Liver (tissue), 9 donors: ENCODE results near the gene MYO15A. TPM values are rescaled to one million over a fixed set of nuclear protein-coding genes. Genes with fewer than 3 reads are reported as not detected.
A peak's percentile ranks its signal among the peaks of the same experiment; 100 is the strongest.

ENCODE experiments used
- DNase-seq: peaks from one replicate; pipeline ENCODE4 v3.0.0-alpha.2; 2017; ENCODE audit warnings: low spot score
- H3K27ac ChIP-seq, 2 donors: one replicate each; pipeline ENCODE4 v1.7.0; 2013; ENCODE audit warnings: inconsistent platforms in 2 of 2, low read length in 2 of 2, control low read depth in 1 of 2, low read depth in 1 of 2, mild to moderate bottlenecking in 1 of 2
- H3K27me3 ChIP-seq, 4 donors: one replicate each; pipeline versions ENCODE4 v1.6.1 to v1.7.0; 2013; ENCODE audit warnings: low read length in 3 of 4, inconsistent platforms in 1 of 4, mild to moderate bottlenecking in 1 of 4, moderate library complexity in 1 of 4; ENCODE audit not compliant: control insufficient read depth in 4 of 4, insufficient read depth in 4 of 4
- H3K36me3 ChIP-seq, 4 donors: one replicate each; pipeline versions ENCODE4 v1.6.1 to v1.7.0; 2013; ENCODE audit warnings: low read length in 3 of 4, mild to moderate bottlenecking in 3 of 4, low read depth in 1 of 4, moderate library complexity in 1 of 4; ENCODE audit not compliant: control insufficient read depth in 4 of 4, insufficient read depth in 3 of 4
- H3K4me1 ChIP-seq, 4 donors: one replicate each; pipeline versions ENCODE4 v1.6.1 to v1.7.0; 2013; ENCODE audit warnings: low read length in 3 of 4, mild to moderate bottlenecking in 3 of 4, moderate library complexity in 1 of 4; ENCODE audit not compliant: control insufficient read depth in 4 of 4, insufficient read depth in 4 of 4
- H3K4me3 ChIP-seq, 3 donors: one replicate each; pipeline versions ENCODE4 v1.6.1 to v1.7.0; 2013; ENCODE audit warnings: low read length in 3 of 3, control low read depth in 1 of 3, low read depth in 1 of 3, mild to moderate bottlenecking in 1 of 3
- H3K9ac ChIP-seq, 2 donors: one replicate each; pipeline ENCODE4 v1.7.0; 2013; ENCODE audit warnings: low read length in 2 of 2, mild to moderate bottlenecking in 2 of 2, moderate library complexity in 2 of 2, control low read depth in 1 of 2, low read depth in 1 of 2
- H3K9me3 ChIP-seq, 4 donors: one replicate each; pipeline versions ENCODE4 v1.6.1 to v1.7.0; 2013; ENCODE audit warnings: low read length in 3 of 4; ENCODE audit not compliant: control insufficient read depth in 4 of 4
- ATF3 ChIP-seq: IDR thresholded peaks from 2 replicates; pipeline ENCODE4 v1.6.1; 2016; ENCODE audit warnings: antibody characterized with exemption
- CTCF ChIP-seq: fragments of 150-350 bp; IDR thresholded peaks from 2 replicates; pipeline ENCODE4 v1.5.1; 2017; ENCODE audit warnings: improper control_type of control experiment, low read depth, low read length; ENCODE audit not compliant: missing input control
- EGR1 ChIP-seq, 2 donors: IDR thresholded peaks; 2 replicates each; pipeline ENCODE4 v1.6.1; 2016 to 2018; ENCODE audit warnings: antibody characterized with exemption in 2 of 2, low read depth in 2 of 2
- FOXA1 ChIP-seq: IDR thresholded peaks from 2 replicates; pipeline ENCODE4 v1.6.1; 2016; ENCODE audit warnings: antibody characterized with exemption
- FOXA2 ChIP-seq: IDR thresholded peaks from 2 replicates; pipeline ENCODE4 v1.6.1; 2016; ENCODE audit warnings: antibody characterized with exemption
- GABPA ChIP-seq, 2 donors: IDR thresholded peaks in 1 of 2; conservative IDR thresholded peaks in 1 of 2; 2 replicates each; pipeline ENCODE4 v1.6.1; 2016; ENCODE audit warnings: antibody characterized with exemption in 2 of 2, mild to moderate bottlenecking in 1 of 2, moderate library complexity in 1 of 2
- HNF4A ChIP-seq, 2 donors: conservative IDR thresholded peaks; 2 replicates each; pipeline ENCODE4 v1.6.1; 2016; ENCODE audit warnings: antibody characterized with exemption in 2 of 2, mild to moderate bottlenecking in 2 of 2
- HNF4G ChIP-seq: IDR thresholded peaks from 2 replicates; pipeline ENCODE4 v1.6.1; 2016; ENCODE audit warnings: antibody characterized with exemption
- JUND ChIP-seq, 2 donors: IDR thresholded peaks; 2 replicates each; pipeline ENCODE4 v1.6.1; 2016; ENCODE audit warnings: antibody characterized with exemption in 2 of 2
- MAX ChIP-seq: IDR thresholded peaks from 2 replicates; pipeline ENCODE4 v1.6.1; 2016; ENCODE audit warnings: antibody characterized with exemption
- NR2F2 ChIP-seq: IDR thresholded peaks from 2 replicates; pipeline ENCODE4 v1.6.1; 2016; ENCODE audit warnings: antibody characterized with exemption
- RAD21 ChIP-seq, 2 donors: IDR thresholded peaks; 2 replicates each; pipeline ENCODE4 v1.6.1; 2016; ENCODE audit warnings: antibody characterized with exemption in 2 of 2, mild to moderate bottlenecking in 2 of 2
- RXRA ChIP-seq, 2 donors: IDR thresholded peaks; 2 replicates each; pipeline ENCODE4 v1.6.1; 2017 to 2018; ENCODE audit warnings: antibody characterized with exemption in 2 of 2, mild to moderate bottlenecking in 1 of 2
- SP1 ChIP-seq: IDR thresholded peaks from 2 replicates; pipeline ENCODE4 v1.6.1; 2018; ENCODE audit warnings: antibody characterized with exemption, mild to moderate bottlenecking
- TAF1 ChIP-seq: conservative IDR thresholded peaks from 2 replicates; pipeline ENCODE4 v1.6.1; 2016; ENCODE audit warnings: antibody characterized with exemption, mild to moderate bottlenecking
- YY1 ChIP-seq: IDR thresholded peaks from 2 replicates; pipeline ENCODE4 v1.6.1; 2016; ENCODE audit warnings: antibody characterized with exemption, mild to moderate bottlenecking
- ZBTB33 ChIP-seq: IDR thresholded peaks from 2 replicates; pipeline ENCODE4 v1.6.1; 2016; ENCODE audit warnings: antibody characterized with exemption
- WGBS: extraction: QIAGEN DNeasy Blood & Tissue Kit; methylation state at CpG from one replicate; pipeline ENCODE4 v1.1.7; 2013; 5-methylcytosine and 5-hydroxymethylcytosine counted together
- polyA plus RNA-seq, 2 donors: library from polyadenylated mRNA; stranded (reverse) in 1 of 2; unstranded in 1 of 2; fragments of 200-250 nt in 1 of 2; fragments of >200 nt in 1 of 2; fragmentation: Nextera tagmentation in 1 of 2; extraction: Ambion mirVana in 1 of 2; gene quantifications; one replicate each; pipeline versions ENCODE4 v1.2.1 to v1.2.3, GENCODE V29; 2013 to 2015
- total RNA-seq, 2 donors: library from RNA; depleted of rRNA; stranded (reverse); fragments of >200 nt; gene quantifications; one replicate each; pipeline ENCODE4 v1.2.3, GENCODE V29; 2014
- TF ChIP-seq, protein P1 (sequence below): IDR thresholded peaks from 2 replicates; pipeline ENCODE4 v1.6.1; 2016; ENCODE audit warnings: antibody characterized with exemption, mild to moderate bottlenecking
- donor health status: healthy.
- donor health status: healthy.
- donor health status: healthy.
- donor health status: healthy.
- donor health status: healthy.

Gene MYO15A
- total and polyA plus RNA-seq, 4 donors: 0.15 to 2.9 (median 0.97) TPM

DNA sequence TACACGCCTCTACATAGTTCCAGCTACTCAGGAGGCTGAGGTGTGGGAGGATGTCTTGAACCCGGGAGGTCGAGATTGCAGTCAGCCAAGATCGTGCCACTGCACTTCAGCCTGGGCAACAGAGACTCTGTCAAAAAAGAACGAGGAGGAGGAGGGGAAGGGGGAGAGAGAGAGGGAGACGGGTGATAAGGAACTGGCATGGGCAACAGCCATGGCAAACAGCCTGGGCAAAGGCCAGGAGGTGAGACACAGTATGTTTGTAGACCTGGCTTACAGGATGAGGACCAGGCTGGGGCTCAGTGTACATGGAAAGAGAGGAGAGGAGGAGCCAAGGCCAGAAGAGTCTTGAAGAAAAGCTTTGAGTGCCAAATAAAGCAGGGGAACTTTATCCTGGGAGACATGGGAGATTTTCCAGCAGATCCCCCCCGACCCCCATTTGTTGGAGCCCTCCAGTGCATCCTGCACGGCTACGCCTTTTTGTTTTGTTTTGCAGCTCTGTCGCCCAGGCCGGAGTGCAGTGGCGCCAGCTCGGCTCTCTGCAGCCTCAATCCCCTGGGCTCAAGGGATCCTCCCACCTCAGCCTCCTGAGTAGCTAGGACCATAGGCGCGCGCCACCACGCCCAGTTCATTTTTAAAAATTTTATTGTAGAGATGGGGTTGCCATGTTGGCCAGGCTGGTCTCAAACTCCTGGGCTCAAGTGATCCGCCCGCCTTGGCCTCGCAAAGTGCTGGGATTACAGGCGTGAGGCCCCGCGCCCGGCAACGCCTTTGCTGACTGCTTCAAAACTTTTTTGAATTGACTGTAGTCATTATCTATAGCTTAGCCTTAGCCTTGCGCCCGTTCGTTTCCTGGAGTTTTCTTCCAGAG, 73.8 kb downstream of the MYO15A start:
- no peaks in the 10 kb centered on the region for H3K36me3 ChIP-seq
- H3K9me3 ChIP-seq: no peaks in the 10 kb centered on the region
- no peak for DNase-seq
- no peak for TF ChIP-seq CTCF
- TF ChIP-seq, protein P1, sequence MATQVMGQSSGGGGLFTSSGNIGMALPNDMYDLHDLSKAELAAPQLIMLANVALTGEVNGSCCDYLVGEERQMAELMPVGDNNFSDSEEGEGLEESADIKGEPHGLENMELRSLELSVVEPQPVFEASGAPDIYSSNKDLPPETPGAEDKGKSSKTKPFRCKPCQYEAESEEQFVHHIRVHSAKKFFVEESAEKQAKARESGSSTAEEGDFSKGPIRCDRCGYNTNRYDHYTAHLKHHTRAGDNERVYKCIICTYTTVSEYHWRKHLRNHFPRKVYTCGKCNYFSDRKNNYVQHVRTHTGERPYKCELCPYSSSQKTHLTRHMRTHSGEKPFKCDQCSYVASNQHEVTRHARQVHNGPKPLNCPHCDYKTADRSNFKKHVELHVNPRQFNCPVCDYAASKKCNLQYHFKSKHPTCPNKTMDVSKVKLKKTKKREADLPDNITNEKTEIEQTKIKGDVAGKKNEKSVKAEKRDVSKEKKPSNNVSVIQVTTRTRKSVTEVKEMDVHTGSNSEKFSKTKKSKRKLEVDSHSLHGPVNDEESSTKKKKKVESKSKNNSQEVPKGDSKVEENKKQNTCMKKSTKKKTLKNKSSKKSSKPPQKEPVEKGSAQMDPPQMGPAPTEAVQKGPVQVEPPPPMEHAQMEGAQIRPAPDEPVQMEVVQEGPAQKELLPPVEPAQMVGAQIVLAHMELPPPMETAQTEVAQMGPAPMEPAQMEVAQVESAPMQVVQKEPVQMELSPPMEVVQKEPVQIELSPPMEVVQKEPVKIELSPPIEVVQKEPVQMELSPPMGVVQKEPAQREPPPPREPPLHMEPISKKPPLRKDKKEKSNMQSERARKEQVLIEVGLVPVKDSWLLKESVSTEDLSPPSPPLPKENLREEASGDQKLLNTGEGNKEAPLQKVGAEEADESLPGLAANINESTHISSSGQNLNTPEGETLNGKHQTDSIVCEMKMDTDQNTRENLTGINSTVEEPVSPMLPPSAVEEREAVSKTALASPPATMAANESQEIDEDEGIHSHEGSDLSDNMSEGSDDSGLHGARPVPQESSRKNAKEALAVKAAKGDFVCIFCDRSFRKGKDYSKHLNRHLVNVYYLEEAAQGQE: peak; percentile 40
- TF ChIP-seq MAX: no peak
- peak; percentile 37 for TF ChIP-seq SP1
- TF ChIP-seq NR2F2: no peak
- no peak for TF ChIP-seq FOXA2
- peak in 1 of 2 donors; percentile 17 for TF ChIP-seq RAD21 (IDR thresholded peaks at IDR 0.05)
- peak; percentile 27 to 31 for TF ChIP-seq RXRA (IDR thresholded peaks at IDR 0.05)
- TF ChIP-seq TAF1: no peak
- no peak for TF ChIP-seq GABPA (IDR thresholded peaks at IDR 0.05 in 1 of 2, conservative IDR thresholded peaks at IDR 0.05 in 1 of 2)
- no peak for TF ChIP-seq HNF4G
- no peak for TF ChIP-seq JUND (IDR thresholded peaks at IDR 0.05)
- TF ChIP-seq ZBTB33: no peak
- no peak for TF ChIP-seq EGR1 (IDR thresholded peaks at IDR 0.05; ENCODE audit: low read depth in 2 of 2)
- TF ChIP-seq ATF3: no peak
- no peak for TF ChIP-seq FOXA1
- TF ChIP-seq HNF4A (conservative IDR thresholded peaks at IDR 0.05): peak; percentile 53 to 62
- peak; percentile 58 for TF ChIP-seq YY1
- peak overlapping the region; percentile 96 to 99 for H3K27ac ChIP-seq
- no peaks in the 10 kb centered on the region for H3K27me3 ChIP-seq
- 12% methylated on average over 28 of the region's 28 CpGs for WGBS
- H3K4me3 ChIP-seq: peak overlapping the region; percentile 33 to 91 (median 85)
- H3K9ac ChIP-seq: peak overlapping the region; percentile 84 to 87
- peaks cover 8 to 37% (median 30%) of the 10 kb centered on the region in 4 donors for H3K4me1 ChIP-seq
